Uterus (tissue), 4 donors: Measurements from ENCODE around the gene GRM1. TPM values are rescaled to one million over a fixed set of nuclear protein-coding genes. Genes with fewer than 3 reads are reported as not detected.

Experiments
- DNase-seq, 2 donors: peaks; one replicate each; pipeline ENCODE4 v3.0.0-alpha.2; 2019 to 2020
- H3K27ac ChIP-seq, 2 donors: fragments of 200-600 bp; sonication (generic); 1 replicate in 1 of 2; 2 replicates in 1 of 2; pipeline ENCODE4 v1.5.1; 2016 to 2018
- H3K27me3 ChIP-seq, 2 donors: fragments of 200-600 bp; sonication (generic); one replicate each; pipeline ENCODE4 v1.5.1; 2018 to 2019; ENCODE audit warnings: control low read depth in 1 of 2
- H3K36me3 ChIP-seq, 2 donors: fragments of 200-600 bp; sonication (generic); one replicate each; pipeline ENCODE4 v1.5.1; 2019; ENCODE audit warnings: control low read depth in 1 of 2
- H3K4me1 ChIP-seq, 2 donors: fragments of 200-600 bp; sonication (generic); one replicate each; pipeline ENCODE4 v1.5.1; 2018 to 2019; ENCODE audit warnings: control low read depth in 1 of 2
- H3K4me3 ChIP-seq, 2 donors: fragments of 200-600 bp; sonication (generic); 1 replicate in 1 of 2; 2 replicates in 1 of 2; pipeline ENCODE4 v1.5.1; 2018 to 2019; ENCODE audit warnings: mild to moderate bottlenecking in 1 of 2
- H3K9me3 ChIP-seq, 2 donors: fragments of 200-600 bp; sonication (generic); one replicate each; pipeline ENCODE4 v1.5.1; 2019; ENCODE audit warnings: control low read depth in 1 of 2
- CTCF ChIP-seq, 4 experiments: fragments of 200-600 bp in 2 of 4; fragments of 450-650 bp in 2 of 4; sonication (generic) in 2 of 4; IDR thresholded peaks; one replicate each; pipeline ENCODE4 v1.5.1; 2016 to 2019; ENCODE audit warnings: antibody characterized with exemption in 4 of 4, mild to moderate bottlenecking in 2 of 4, moderate library complexity in 1 of 4
- POLR2A ChIP-seq, 2 donors: fragments of 450-650 bp; IDR thresholded peaks; one replicate each; pipeline ENCODE4 v1.6.1; 2016; ENCODE audit warnings: antibody characterized with exemption in 2 of 2, mild to moderate bottlenecking in 1 of 2, moderate library complexity in 1 of 2
- intact Hi-C: fragments of 100-400 bp; cut with DNase I; formaldehyde crosslinking; loops from one replicate; pipeline ENCODE4 v1.15.1; 2023; ENCODE audit warnings: low total_unique reads
- total RNA-seq, 4 donors: library from RNA; depleted of rRNA in 3 of 4; stranded (reverse); fragments of >200 nt in 3 of 4; gene quantifications; one replicate each; pipeline versions ENCODE4 v1.1.0 to v1.2.4, GENCODE V29; 2014 to 2023
- donor health status: DM: yes; HTN: yes; CAD: no.

GRM1 gene
- total RNA-seq, 4 donors from 2014 or later = 0.07 to 0.12 TPM; not detected in 2

GRCh38 chr6:146210406-146211083 is 181.7 kb downstream of the GRM1 start:
- TF ChIP-seq POLR2A (IDR thresholded peaks at IDR 0.05) (no peak), CTCF (IDR thresholded peaks at IDR 0.05) (no peak)

GRCh38 chr6:146211646-146212045 is 182.8 kb downstream of the GRM1 start:
- TF ChIP-seq CTCF (IDR thresholded peaks at IDR 0.05) (no peak), POLR2A (IDR thresholded peaks at IDR 0.05) (no peak)
- Histone ChIP-seq H3K9me3 (no peaks in the 10 kb centered on the region), H3K4me3 (no peak overlapping the region), H3K4me1 (no peaks in the 10 kb centered on the region), H3K36me3 (no peaks in the 10 kb centered on the region), H3K27me3 (peaks cover 0 to 4% of the 10 kb centered on the region in 2 donors), H3K27ac (no peak overlapping the region)
- intact Hi-C loops = no loop called here
- no peak for DNase-seq

More at GRCh38 chr6:146210406-146211083, 181.7 kb downstream of the GRM1 start:
- intact Hi-C loops = no loop called here
- Histone ChIP-seq H3K36me3 (no peaks in the 10 kb centered on the region), H3K27me3 (peaks cover 0 to 4% of the 10 kb centered on the region in 2 donors), H3K9me3 (no peaks in the 10 kb centered on the region), H3K4me3 (no peak overlapping the region), H3K4me1 (no peaks in the 10 kb centered on the region), H3K27ac (no peak overlapping the region)
- no peak for DNase-seq

- Histone ChIP-seq H3K27me3 (peaks cover 0 to 4% of the 10 kb centered on the region in 2 donors), H3K36me3 (no peaks in the 10 kb centered on the region), H3K4me1 (no peaks in the 10 kb centered on the region), H3K27ac (no peak overlapping the region), H3K4me3 (no peak overlapping the region), H3K9me3 (no peaks in the 10 kb centered on the region)
- no peak for DNase-seq
- TF ChIP-seq POLR2A (IDR thresholded peaks at IDR 0.05) (no peak), CTCF (IDR thresholded peaks at IDR 0.05) (no peak)
- intact Hi-C loops = no loop called here
These were observed 183.9 kb downstream of the GRM1 start for GRCh38 chr6:146212781-146213180.

- intact Hi-C loops = no loop called here
- DNase-seq = no peak
- Histone ChIP-seq H3K4me1 (no peaks in the 10 kb centered on the region), H3K27ac (no peak overlapping the region), H3K9me3 (no peaks in the 10 kb centered on the region), H3K36me3 (no peaks in the 10 kb centered on the region), H3K27me3 (no peaks in the 10 kb centered on the region), H3K4me3 (no peak overlapping the region)
- TF ChIP-seq POLR2A (IDR thresholded peaks at IDR 0.05) = no peak
- TF ChIP-seq CTCF (IDR thresholded peaks at IDR 0.05) = no peak
These were observed 190.2 kb downstream of the GRM1 start for GRCh38 chr6:146219101-146219500.

GRCh38 chr6:146224449-146224848 is 195.6 kb downstream of the GRM1 start:
- Histone ChIP-seq H3K4me1 (no peaks in the 10 kb centered on the region), H3K4me3 (no peak overlapping the region), H3K27me3 (no peaks in the 10 kb centered on the region), H3K27ac (no peak overlapping the region), H3K36me3 (no peaks in the 10 kb centered on the region), H3K9me3 (no peaks in the 10 kb centered on the region)
- no peak for DNase-seq
- no peak for TF ChIP-seq POLR2A (IDR thresholded peaks at IDR 0.05)
- TF ChIP-seq CTCF (IDR thresholded peaks at IDR 0.05) = no peak
- intact Hi-C loops = no loop called here
